K562 (cell line): ENCODE measurements around the gene SPIB. TPM values are rescaled to one million over a fixed set of nuclear protein-coding genes. Genes with fewer than 3 reads are reported as not detected.

Experiments used
- ASH1L ChIP-seq: fragments of 450-650 bp; IDR thresholded peaks from 2 replicates; pipeline ENCODE4 v1.6.1; 2018; ENCODE audit warnings: borderline replicate concordance, mild to moderate bottlenecking, low read depth; ENCODE audit not compliant: partially characterized antibody
- CBFA2T2 ChIP-seq: fragments of 450-650 bp; conservative IDR thresholded peaks from 2 replicates; pipeline ENCODE4 v1.6.1; 2017; ENCODE audit warnings: mild to moderate bottlenecking
- CEBPG ChIP-seq, 3 experiments: fragments of 200-800 bp in 1 of 3; sonication (Bioruptor generic) in 1 of 3; sonication (generic) in 1 of 3; formaldehyde crosslinking in 1 of 3; IDR thresholded peaks in 2 of 3; conservative IDR thresholded peaks in 1 of 3; 2 replicates each; pipeline versions ENCODE4 v1.6.1 to v1.8.0; 2016 to 2022; ENCODE audit warnings: missing compliant biosample characterization in 2 of 3, missing genetic modification characterization in 2 of 3, mild to moderate bottlenecking in 1 of 3, missing genetic modification reagents in 1 of 3
- ETS1 ChIP-seq: conservative IDR thresholded peaks from 2 replicates; pipeline ENCODE4 v1.6.1; 2011; ENCODE audit warnings: low read depth, mild to moderate bottlenecking, low read length; ENCODE audit not compliant: control insufficient read depth
- FOXM1 ChIP-seq, 2 experiments: fragments of 450-650 bp in 1 of 2; sonication (generic) in 1 of 2; formaldehyde crosslinking in 1 of 2; IDR thresholded peaks; 2 replicates each; pipeline versions ENCODE4 v1.6.1 to v1.9.0; 2017 to 2022; ENCODE audit warnings: low read depth in 2 of 2, mild to moderate bottlenecking in 2 of 2, missing genetic modification reagents in 1 of 2, moderate library complexity in 1 of 2
- GTF2B ChIP-seq: IDR thresholded peaks from 2 replicates; pipeline ENCODE4 v1.6.1; 2011; ENCODE audit not compliant: insufficient read length; ENCODE audit errors: extremely low read depth
- THRB ChIP-seq: fragments of 450-650 bp; formaldehyde crosslinking; conservative IDR thresholded peaks from 2 replicates; pipeline ENCODE4 v1.4.0; 2022; ENCODE audit warnings: mild to moderate bottlenecking, missing genetic modification characterization
- ZBTB33 ChIP-seq: sonication (generic); formaldehyde crosslinking; IDR thresholded peaks from 2 replicates; pipeline ENCODE4 v1.8.1; 2023; ENCODE audit warnings: mild to moderate bottlenecking, missing genetic modification reagents
- ZNF277 ChIP-seq: fragments of 250-450 bp; sonication (Bioruptor Pico); IDR thresholded peaks from 2 replicates; pipeline ENCODE4 v1.8.0; 2022; ENCODE audit warnings: inconsistent platforms, mild to moderate bottlenecking, moderate library complexity, borderline replicate concordance
- polyA plus RNA-seq, 8 experiments: library from polyadenylated mRNA; depleted of rRNA in 4 of 8; stranded (reverse) in 5 of 8; unstranded in 3 of 8; fragments of >200 nt; fragmentation: Nextera tagmentation in 2 of 8; fragmentation: Illumina TruSeq in 1 of 8; extraction: Ambion mirVana in 2 of 8; extraction: Trizol in 1 of 8; gene quantifications; 2 replicates each; pipeline versions ENCODE4 v1.2.1 to v1.2.3, GENCODE V29; 2011 to 2014; ENCODE audit warnings: inconsistent platforms in 1 of 8, missing spikeins in 1 of 8
- total RNA-seq, 7 experiments: library from RNA; depleted of rRNA in 6 of 7; stranded (reverse); fragments of >200 nt in 6 of 7; fragmentation: Illumina TruSeq in 2 of 7; extraction: Trizol in 2 of 7; gene quantifications; 2 replicates each; pipeline versions ENCODE4 v1.2.1 to v1.2.3, GENCODE V29; 2011 to 2021; ENCODE audit warnings: low replicate concordance in 1 of 7

SPIB gene
- total and polyA plus RNA-seq, 9 of the 15 experiments (the other 6 are each of a cell fraction or from before 2014, with no cell fraction given) = 0.06 to 1.0 (median 0.43) TPM; not detected in 1

- peak; percentile 9 for TF ChIP-seq GTF2B
- peak; percentile 21; the same call in 1 of the 2 replicates for TF ChIP-seq THRB (CRISPR knock-in tag)
- TF ChIP-seq FOXM1 (IDR thresholded peaks at IDR 0.05; ENCODE audit: low read depth) = no peak
- no peak for TF ChIP-seq FOXM1 (CRISPR knock-in tag; IDR thresholded peaks at IDR 0.05; ENCODE audit: low read depth)
- TF ChIP-seq CBFA2T2 = no peak
- no peak for TF ChIP-seq ZNF277 (CRISPR knock-in tag)
- TF ChIP-seq ASH1L = peak; percentile 31
- peak; percentile 68; the same call in 1 of the 2 replicates for TF ChIP-seq ETS1
- TF ChIP-seq CEBPG (CRISPR knock-in tag; IDR thresholded peaks at IDR 0.05) = peak; percentile 86
- TF ChIP-seq CEBPG (tag; conservative IDR thresholded peaks at IDR 0.05 in 1 of 2, IDR thresholded peaks at IDR 0.05 in 1 of 2) = peak in 1 of 2 experiments; percentile 69; a peak in 2 of 4 replicates
- TF ChIP-seq ZBTB33 = peak; percentile 74
Observed at GRCh38 chr19:50376166-50377050, 42.3 kb upstream of the SPIB start, which contains the start of gene NR1H2 (continued).
